IMR-90 (cell line): ENCODE measurements around the gene KIFAP3. TPM values are rescaled to one million over a fixed set of nuclear protein-coding genes. Genes with fewer than 3 reads are reported as not detected.

Experiments
- ATAC-seq: fragments of 200-7000 bp; cut with Tn5 transposase; 2 replicates; pipeline ENCODE4 v1.9.1; 2020; ENCODE audit warnings: low read depth, mild to moderate bottlenecking, moderate library complexity
- BruUV-seq: library from RNA; stranded (reverse); fragments of 400-500 nt; replicated peaks from 2 replicates; lab custom pipeline; 2021; lab: Mats Ljungman, UMichigan
- CTCF ChIA-PET: fragments of 300-600 bp; formaldehyde crosslinking; extraction: SDS; loops from one replicate; lab custom pipeline; 2021; ENCODE audit warnings: antibody characterized with exemption; lab: Yijun Ruan, JAX
- POLR2A ChIA-PET: fragments of 300-600 bp; sonication (Branson Sonifier 250); formaldehyde crosslinking; loops from one replicate; lab custom pipeline; 2022; ENCODE audit warnings: antibody characterized with exemption; ENCODE audit not compliant: unreplicated experiment; lab: Charles Lee
- DNase-seq: peaks from one replicate; pipeline ENCODE4 v3.0.0; 2013
- H2AFZ ChIP-seq: replicated peaks from 2 replicates; pipeline ENCODE3; 2013; ENCODE audit warnings: low read length, mild to moderate bottlenecking; ENCODE audit not compliant: poor library complexity
- H2AK5ac ChIP-seq: 2 replicates; pipeline ENCODE4 v1.6.1; 2013; ENCODE audit warnings: low read depth, low read length, inconsistent platforms
- H2AK9ac ChIP-seq: replicated peaks from 2 replicates; pipeline ENCODE3; 2013; ENCODE audit warnings: mild to moderate bottlenecking, low read depth, low read length, moderate library complexity; ENCODE audit not compliant: poor library complexity
- H2BK120ac ChIP-seq: 2 replicates; pipeline ENCODE4 v1.6.1; 2013; ENCODE audit warnings: low read depth, low read length, inconsistent platforms
- H2BK15ac ChIP-seq: 3 replicates; pipeline ENCODE4 v1.6.1; 2013; ENCODE audit warnings: low read depth, low read length, inconsistent platforms
- H2BK20ac ChIP-seq: 2 replicates; pipeline ENCODE4 v1.6.1; 2013; ENCODE audit warnings: low read depth, mild to moderate bottlenecking, inconsistent platforms, low read length, moderate library complexity
- H2BK5ac ChIP-seq: 2 replicates; pipeline ENCODE4 v1.6.1; 2013; ENCODE audit warnings: mild to moderate bottlenecking, low read depth, low read length, inconsistent platforms; ENCODE audit not compliant: poor library complexity, severe bottlenecking
- H3K14ac ChIP-seq: replicated peaks from 2 replicates; pipeline ENCODE4 v1.6.1; 2013; ENCODE audit warnings: low read depth, low read length, inconsistent platforms
- H3K18ac ChIP-seq: 2 replicates; pipeline ENCODE4 v1.6.1; 2013; ENCODE audit warnings: low read depth, low read length, control low read depth
- H3K23ac ChIP-seq: 2 replicates; pipeline ENCODE4 v1.6.1; 2013; ENCODE audit warnings: low read depth, low read length, inconsistent platforms
- H3K27ac ChIP-seq: 2 replicates; pipeline ENCODE4 v1.5.1; 2013; ENCODE audit warnings: mild to moderate bottlenecking, control low read depth, low read length; ENCODE audit not compliant: insufficient read depth
- H3K27me3 ChIP-seq: 2 replicates; pipeline ENCODE4 v1.6.1; 2013; ENCODE audit warnings: low read length; ENCODE audit not compliant: control insufficient read depth, insufficient read depth
- H3K36me3 ChIP-seq: 2 replicates; pipeline ENCODE4 v1.6.1; 2013; ENCODE audit warnings: low read length, mixed read lengths; ENCODE audit not compliant: control insufficient read depth, insufficient read depth
- H3K4ac ChIP-seq: 2 replicates; pipeline ENCODE4 v1.6.1; 2013; ENCODE audit warnings: low read depth, low read length, inconsistent platforms
- H3K4me1 ChIP-seq: 2 replicates; pipeline ENCODE4 v1.6.1; 2013; ENCODE audit warnings: low read length, mixed read lengths; ENCODE audit not compliant: control insufficient read depth, insufficient read depth
- H3K4me2 ChIP-seq: 2 replicates; pipeline ENCODE4 v1.6.1; 2013; ENCODE audit warnings: low read depth, mild to moderate bottlenecking, control low read depth, low read length, moderate library complexity
- H3K4me3 ChIP-seq: 2 replicates; pipeline ENCODE4 v1.5.1; 2013; ENCODE audit warnings: low read depth, mild to moderate bottlenecking, control low read depth, low read length, moderate library complexity; ENCODE audit not compliant: insufficient read depth
- H3K56ac ChIP-seq: 2 replicates; pipeline ENCODE4 v1.6.1; 2013; ENCODE audit warnings: low read length, inconsistent platforms; ENCODE audit not compliant: insufficient read depth; ENCODE audit errors: extremely low read depth
- H3K79me1 ChIP-seq, 2 experiments: 2 replicates each; pipeline ENCODE4 v1.6.1; 2013; ENCODE audit warnings: low read length in 2 of 2, inconsistent platforms in 1 of 2, low read depth in 1 of 2
- H3K9ac ChIP-seq: 2 replicates; pipeline ENCODE4 v1.6.1; 2013; ENCODE audit warnings: low read depth, low read length, control low read depth
- H3K9me1 ChIP-seq: 2 replicates; pipeline ENCODE4 v1.6.1; 2013; ENCODE audit warnings: low read length, inconsistent platforms; ENCODE audit not compliant: insufficient read depth
- H3K9me3 ChIP-seq: 2 replicates; pipeline ENCODE4 v1.6.1; 2013; ENCODE audit warnings: low read length; ENCODE audit not compliant: control insufficient read depth, insufficient read depth
- H4K20me1 ChIP-seq: 2 replicates; pipeline ENCODE4 v1.6.1; 2013; ENCODE audit warnings: low read length, inconsistent platforms; ENCODE audit not compliant: insufficient read depth
- H4K5ac ChIP-seq: 2 replicates; pipeline ENCODE4 v1.6.1; 2013; ENCODE audit warnings: mild to moderate bottlenecking, low read depth, low read length, control low read depth
- H4K8ac ChIP-seq, 2 experiments: 2 replicates each; pipeline ENCODE4 v1.6.1; 2013; ENCODE audit warnings: low read depth in 2 of 2, low read length in 2 of 2, control low read depth in 1 of 2, inconsistent platforms in 1 of 2
- H4K91ac ChIP-seq: 2 replicates; pipeline ENCODE4 v1.6.1; 2013; ENCODE audit warnings: low read depth, low read length, inconsistent platforms; ENCODE audit not compliant: insufficient read depth
- BHLHE40 ChIP-seq: fragments of 150-350 bp; IDR thresholded peaks from 2 replicates; pipeline ENCODE4 v1.6.1; 2016; ENCODE audit warnings: mild to moderate bottlenecking, low read depth, low read length
- CHD1 ChIP-seq: IDR thresholded peaks from 2 replicates; pipeline ENCODE4 v1.6.1; 2012; ENCODE audit warnings: low read depth, low read length, improper control_type of control experiment
- CTCF ChIP-seq: conservative IDR thresholded peaks from 2 replicates; pipeline ENCODE4 v1.5.1; 2012; ENCODE audit warnings: mild to moderate bottlenecking, low read depth, low read length, improper control_type of control experiment
- ELK1 ChIP-seq: fragments of 150-350 bp; IDR thresholded peaks from 2 replicates; pipeline ENCODE4 v1.6.1; 2016; ENCODE audit warnings: low read depth, mild to moderate bottlenecking, low read length, moderate library complexity, borderline replicate concordance
- FOS ChIP-seq: fragments of 150-350 bp; IDR thresholded peaks from 2 replicates; pipeline ENCODE4 v1.6.1; 2016; ENCODE audit warnings: low read depth, low read length
- MAFK ChIP-seq: IDR thresholded peaks from 2 replicates; pipeline ENCODE4 v1.6.1; 2012; ENCODE audit warnings: low read depth, low read length, improper control_type of control experiment
- MAZ ChIP-seq: IDR thresholded peaks from 2 replicates; pipeline ENCODE4 v1.6.1; 2012; ENCODE audit warnings: low read depth, mild to moderate bottlenecking, low read length, improper control_type of control experiment, moderate library complexity, borderline replicate concordance
- MXI1 ChIP-seq: IDR thresholded peaks from 2 replicates; pipeline ENCODE4 v1.6.1; 2012; ENCODE audit warnings: low read depth, mild to moderate bottlenecking, low read length, moderate library complexity, borderline replicate concordance
- NFE2L2 ChIP-seq: fragments of 150-350 bp; IDR thresholded peaks from 2 replicates; pipeline ENCODE4 v1.6.1; 2016; ENCODE audit warnings: low read depth, mild to moderate bottlenecking, low read length
- POLR2A ChIP-seq: IDR thresholded peaks from 2 replicates; pipeline ENCODE4 v1.6.1; 2012; ENCODE audit warnings: mild to moderate bottlenecking, low read depth, low read length
- RAD21 ChIP-seq: IDR thresholded peaks from 2 replicates; pipeline ENCODE4 v1.6.1; 2012; ENCODE audit warnings: low read length, improper control_type of control experiment
- RCOR1 ChIP-seq: IDR thresholded peaks from 2 replicates; pipeline ENCODE4 v1.6.1; 2012; ENCODE audit warnings: mild to moderate bottlenecking, low read length, improper control_type of control experiment; ENCODE audit not compliant: insufficient replicate concordance
- RFX5 ChIP-seq: IDR thresholded peaks from 2 replicates; pipeline ENCODE4 v1.8.0; 2012; ENCODE audit warnings: low read depth, mild to moderate bottlenecking, low read length, moderate library complexity
- SMC3 ChIP-seq: fragments of 150-350 bp; IDR thresholded peaks from 2 replicates; pipeline ENCODE4 v1.6.1; 2016; ENCODE audit warnings: low read depth, mild to moderate bottlenecking, antibody characterized with exemption, low read length, moderate library complexity
- WGBS, 2 experiments: methylation state at CpG; one replicate each; pipeline versions ENCODE4 v1.1.5 to v1.1.7; 2013; ENCODE audit warnings: missing lambda C conversion rate in 2 of 2; ENCODE audit not compliant: insufficient read length in 1 of 2; ENCODE audit errors: extremely low coverage in 2 of 2; 5-methylcytosine and 5-hydroxymethylcytosine counted together
- dilution Hi-C: fragments of 300-500 bp; cut with HindIII; formaldehyde crosslinking; loops from one replicate; pipeline ENCODE4 v1.14.3; 2018; ENCODE audit warnings: low sequenced_read_pairs; ENCODE audit not compliant: unreplicated experiment
- in situ Hi-C: fragments of 300-500 bp; cut with MboI; formaldehyde crosslinking; loops from 3 replicates; pipeline ENCODE4 v1.14.3; 2019; ENCODE audit warnings: low sequenced_read_pairs, inconsistent platforms, mixed read lengths
- intact Hi-C: fragments of 100-400 bp; cut with micrococcal nuclease; formaldehyde crosslinking; loops from 2 replicates; pipeline ENCODE4 v1.10.0; 2022
- polyA plus RNA-seq, 3 experiments: library from polyadenylated mRNA; depleted of rRNA; stranded (reverse); fragments of >200 nt; gene quantifications; 2 replicates each; pipeline ENCODE4 v1.2.3, GENCODE V29; 2012; ENCODE audit warnings: low replicate concordance in 1 of 3
- total RNA-seq: library from RNA; depleted of rRNA; stranded (reverse); fragments of >200 nt; gene quantifications from 2 replicates; pipeline ENCODE4 v1.2.3, GENCODE V29; 2012
- TF ChIP-seq, protein P1 (sequence below): fragments of 150-350 bp; IDR thresholded peaks from 2 replicates; pipeline ENCODE4 v1.6.1; 2017; ENCODE audit warnings: mild to moderate bottlenecking, antibody characterized with exemption, low read length, low read depth

KIFAP3 gene
- total and polyA plus RNA-seq, 2 of the 4 experiments (the other 2 are of a cell fraction): 10.5 to 10.9 TPM

GRCh38 chr1:169886931-169887330 is 187.6 kb downstream of the KIFAP3 start:
- Histone ChIP-seq H3K4me2 (peak overlapping the region; percentile 31; the same call in 1 of the 2 replicates), H2BK20ac (no peak overlapping the region), H2BK5ac (peak overlapping the region; percentile 12), H3K18ac (no peak overlapping the region), H2BK15ac (no peak overlapping the region), H3K4ac (no peak overlapping the region), H2AK9ac (no peak overlapping the region), H4K20me1 (no peaks in the 10 kb centered on the region; the same call in 1 of the 2 replicates), H3K27ac (no peak overlapping the region), H3K56ac (no peak overlapping the region), H4K91ac (no peak overlapping the region), H3K23ac (no peak overlapping the region), H2AK5ac (no peak overlapping the region), H2AFZ (no peak overlapping the region), H3K9me1 (peaks cover 6% of the 10 kb centered on the region; the same call in 1 of the 2 replicates), H3K27me3 (no peaks in the 10 kb centered on the region), H3K79me1 (peaks cover 26 to 29% of the 10 kb centered on the region in 2 experiments; a peak in 3 of 4 replicates), H2BK120ac (no peak overlapping the region), H3K4me3 (no peak overlapping the region), H4K8ac (no peak overlapping the region), H3K9me3 (no peaks in the 10 kb centered on the region), H3K36me3 (peaks cover 16% of the 10 kb centered on the region), H3K9ac (no peak overlapping the region), H4K5ac (no peak overlapping the region), H3K4me1 (peaks cover 4% of the 10 kb centered on the region), H3K14ac (no peak overlapping the region)
- no peak for DNase-seq
- ChIA-PET POLR2A (no interaction called here), CTCF (interaction anchor here (0.6 kb wide), 1 partner anchor 875 kb away, joined by 3 read pairs; no protein-coding TSS in a partner anchor)
- dilution Hi-C loops: no loop called here
- peak; percentile 40 for ATAC-seq
- no CpG with 5 or more reads among the region's 2 CpGs for WGBS, 2 experiments
- no TSS peak for BruUV-seq
- in situ Hi-C loops: no loop called here
- no peak for TF ChIP-seq FOS
- TF ChIP-seq BHLHE40: no peak
- TF ChIP-seq CTCF: no peak
- TF ChIP-seq RCOR1: no peak
- no peak for TF ChIP-seq SMC3
- TF ChIP-seq, protein P1, sequence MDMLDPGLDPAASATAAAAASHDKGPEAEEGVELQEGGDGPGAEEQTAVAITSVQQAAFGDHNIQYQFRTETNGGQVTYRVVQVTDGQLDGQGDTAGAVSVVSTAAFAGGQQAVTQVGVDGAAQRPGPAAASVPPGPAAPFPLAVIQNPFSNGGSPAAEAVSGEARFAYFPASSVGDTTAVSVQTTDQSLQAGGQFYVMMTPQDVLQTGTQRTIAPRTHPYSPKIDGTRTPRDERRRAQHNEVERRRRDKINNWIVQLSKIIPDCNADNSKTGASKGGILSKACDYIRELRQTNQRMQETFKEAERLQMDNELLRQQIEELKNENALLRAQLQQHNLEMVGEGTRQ: no peak
- no peak for TF ChIP-seq POLR2A
- no peak for TF ChIP-seq MXI1
- no peak for TF ChIP-seq ELK1
- TF ChIP-seq RAD21: no peak
- no peak for TF ChIP-seq MAFK
- TF ChIP-seq MAZ: no peak
- TF ChIP-seq RFX5: no peak
- no peak for TF ChIP-seq NFE2L2
- TF ChIP-seq CHD1: no peak
- intact Hi-C loops: no loop called here
